Liver (tissue), 9 donors: ENCODE data around the gene SLC25A44. TPM values are rescaled to one million over a fixed set of nuclear protein-coding genes. Genes with fewer than 3 reads are reported as not detected.

ENCODE experiments used
- DNase-seq: peaks from one replicate; pipeline ENCODE4 v3.0.0-alpha.2; 2017; ENCODE audit warnings: low spot score
- H3K27ac ChIP-seq, 2 donors: one replicate each; pipeline ENCODE4 v1.7.0; 2013; ENCODE audit warnings: inconsistent platforms in 2 of 2, low read length in 2 of 2, control low read depth in 1 of 2, low read depth in 1 of 2, mild to moderate bottlenecking in 1 of 2
- H3K27me3 ChIP-seq, 4 donors: one replicate each; pipeline versions ENCODE4 v1.6.1 to v1.7.0; 2013; ENCODE audit warnings: low read length in 3 of 4, inconsistent platforms in 1 of 4, mild to moderate bottlenecking in 1 of 4, moderate library complexity in 1 of 4; ENCODE audit not compliant: control insufficient read depth in 4 of 4, insufficient read depth in 4 of 4
- H3K36me3 ChIP-seq, 4 donors: one replicate each; pipeline versions ENCODE4 v1.6.1 to v1.7.0; 2013; ENCODE audit warnings: low read length in 3 of 4, mild to moderate bottlenecking in 3 of 4, low read depth in 1 of 4, moderate library complexity in 1 of 4; ENCODE audit not compliant: control insufficient read depth in 4 of 4, insufficient read depth in 3 of 4
- H3K4me1 ChIP-seq, 4 donors: one replicate each; pipeline versions ENCODE4 v1.6.1 to v1.7.0; 2013; ENCODE audit warnings: low read length in 3 of 4, mild to moderate bottlenecking in 3 of 4, moderate library complexity in 1 of 4; ENCODE audit not compliant: control insufficient read depth in 4 of 4, insufficient read depth in 4 of 4
- H3K4me3 ChIP-seq, 3 donors: one replicate each; pipeline versions ENCODE4 v1.6.1 to v1.7.0; 2013; ENCODE audit warnings: low read length in 3 of 3, control low read depth in 1 of 3, low read depth in 1 of 3, mild to moderate bottlenecking in 1 of 3
- H3K9ac ChIP-seq, 2 donors: one replicate each; pipeline ENCODE4 v1.7.0; 2013; ENCODE audit warnings: low read length in 2 of 2, mild to moderate bottlenecking in 2 of 2, moderate library complexity in 2 of 2, control low read depth in 1 of 2, low read depth in 1 of 2
- H3K9me3 ChIP-seq, 4 donors: one replicate each; pipeline versions ENCODE4 v1.6.1 to v1.7.0; 2013; ENCODE audit warnings: low read length in 3 of 4; ENCODE audit not compliant: control insufficient read depth in 4 of 4
- ATF3 ChIP-seq: IDR thresholded peaks from 2 replicates; pipeline ENCODE4 v1.6.1; 2016; ENCODE audit warnings: antibody characterized with exemption
- CTCF ChIP-seq: fragments of 150-350 bp; IDR thresholded peaks from 2 replicates; pipeline ENCODE4 v1.5.1; 2017; ENCODE audit warnings: improper control_type of control experiment, low read depth, low read length; ENCODE audit not compliant: missing input control
- EGR1 ChIP-seq, 2 donors: IDR thresholded peaks; 2 replicates each; pipeline ENCODE4 v1.6.1; 2016 to 2018; ENCODE audit warnings: antibody characterized with exemption in 2 of 2, low read depth in 2 of 2
- FOXA1 ChIP-seq: IDR thresholded peaks from 2 replicates; pipeline ENCODE4 v1.6.1; 2016; ENCODE audit warnings: antibody characterized with exemption
- FOXA2 ChIP-seq: IDR thresholded peaks from 2 replicates; pipeline ENCODE4 v1.6.1; 2016; ENCODE audit warnings: antibody characterized with exemption
- HNF4A ChIP-seq, 2 donors: conservative IDR thresholded peaks; 2 replicates each; pipeline ENCODE4 v1.6.1; 2016; ENCODE audit warnings: antibody characterized with exemption in 2 of 2, mild to moderate bottlenecking in 2 of 2
- HNF4G ChIP-seq: IDR thresholded peaks from 2 replicates; pipeline ENCODE4 v1.6.1; 2016; ENCODE audit warnings: antibody characterized with exemption
- JUND ChIP-seq, 2 donors: IDR thresholded peaks; 2 replicates each; pipeline ENCODE4 v1.6.1; 2016; ENCODE audit warnings: antibody characterized with exemption in 2 of 2
- MAX ChIP-seq: IDR thresholded peaks from 2 replicates; pipeline ENCODE4 v1.6.1; 2016; ENCODE audit warnings: antibody characterized with exemption
- NR2F2 ChIP-seq: IDR thresholded peaks from 2 replicates; pipeline ENCODE4 v1.6.1; 2016; ENCODE audit warnings: antibody characterized with exemption
- RAD21 ChIP-seq, 2 donors: IDR thresholded peaks; 2 replicates each; pipeline ENCODE4 v1.6.1; 2016; ENCODE audit warnings: antibody characterized with exemption in 2 of 2, mild to moderate bottlenecking in 2 of 2
- REST ChIP-seq: IDR thresholded peaks from 2 replicates; pipeline ENCODE4 v1.6.1; 2016; ENCODE audit warnings: antibody characterized with exemption, mild to moderate bottlenecking
- RXRA ChIP-seq, 2 donors: IDR thresholded peaks; 2 replicates each; pipeline ENCODE4 v1.6.1; 2017 to 2018; ENCODE audit warnings: antibody characterized with exemption in 2 of 2, mild to moderate bottlenecking in 1 of 2
- YY1 ChIP-seq: IDR thresholded peaks from 2 replicates; pipeline ENCODE4 v1.6.1; 2016; ENCODE audit warnings: antibody characterized with exemption, mild to moderate bottlenecking
- ZBTB33 ChIP-seq: IDR thresholded peaks from 2 replicates; pipeline ENCODE4 v1.6.1; 2016; ENCODE audit warnings: antibody characterized with exemption
- WGBS: extraction: QIAGEN DNeasy Blood & Tissue Kit; methylation state at CpG from one replicate; pipeline ENCODE4 v1.1.7; 2013; 5-methylcytosine and 5-hydroxymethylcytosine counted together
- polyA plus RNA-seq, 2 donors: library from polyadenylated mRNA; stranded (reverse) in 1 of 2; unstranded in 1 of 2; fragments of 200-250 nt in 1 of 2; fragments of >200 nt in 1 of 2; fragmentation: Nextera tagmentation in 1 of 2; extraction: Ambion mirVana in 1 of 2; gene quantifications; one replicate each; pipeline versions ENCODE4 v1.2.1 to v1.2.3, GENCODE V29; 2013 to 2015
- total RNA-seq, 2 donors: library from RNA; depleted of rRNA; stranded (reverse); fragments of >200 nt; gene quantifications; one replicate each; pipeline ENCODE4 v1.2.3, GENCODE V29; 2014
- donor health status: healthy.
- donor health status: healthy.
- donor health status: healthy.
- donor health status: healthy.
- donor health status: healthy.

Gene SLC25A44
- total and polyA plus RNA-seq, 4 donors: 10.2 to 21.8 (median 15.9) TPM

GRCh38 chr1:156165083-156165482, 28.8 kb upstream of the SLC25A44 start:
- Histone ChIP-seq H3K4me3 (no peak overlapping the region), H3K4me1 (no peaks in the 10 kb centered on the region), H3K9me3 (no peaks in the 10 kb centered on the region), H3K36me3 (no peaks in the 10 kb centered on the region), H3K27me3 (no peaks in the 10 kb centered on the region), H3K27ac (no peak overlapping the region), H3K9ac (no peak overlapping the region)
- 56% methylated on average over 2 of the region's 2 CpGs for WGBS
- TF ChIP-seq ATF3: no peak
- no peak for DNase-seq

GRCh38 chr1:156167536-156167935, 26.4 kb upstream of the SLC25A44 start:
- Histone ChIP-seq H3K27me3 (no peaks in the 10 kb centered on the region), H3K4me1 (no peaks in the 10 kb centered on the region), H3K4me3 (no peak overlapping the region), H3K27ac (no peak overlapping the region), H3K9ac (no peak overlapping the region), H3K36me3 (no peaks in the 10 kb centered on the region), H3K9me3 (no peaks in the 10 kb centered on the region)
- no peak for TF ChIP-seq YY1
- no peak for TF ChIP-seq EGR1 (IDR thresholded peaks at IDR 0.05; ENCODE audit: low read depth in 2 of 2)
- TF ChIP-seq ZBTB33: no peak
- no peak for TF ChIP-seq RXRA (IDR thresholded peaks at IDR 0.05)
- no peak for TF ChIP-seq FOXA2
- TF ChIP-seq HNF4A (conservative IDR thresholded peaks at IDR 0.05): no peak
- TF ChIP-seq ATF3: no peak
- TF ChIP-seq CTCF: no peak
- no peak for TF ChIP-seq MAX
- no peak for TF ChIP-seq REST
- no peak for TF ChIP-seq FOXA1
- no peak for TF ChIP-seq HNF4G
- no peak for TF ChIP-seq RAD21 (IDR thresholded peaks at IDR 0.05)
- TF ChIP-seq NR2F2: no peak
- TF ChIP-seq JUND (IDR thresholded peaks at IDR 0.05): no peak
- no peak for DNase-seq
- 74% methylated on average over 5 of the region's 5 CpGs for WGBS
